HepG2 (cell line): ENCODE measurements around the gene UBTD2. TPM values are rescaled to one million over a fixed set of nuclear protein-coding genes. Genes with fewer than 3 reads are reported as not detected.

Experiments used
- ATAC-seq: fragments of 200-7000 bp; cut with Tn5 transposase; 3 replicates; pipeline ENCODE4 v1.9.1; 2020; ENCODE audit warnings: mild to moderate bottlenecking, moderate library complexity
- BruUV-seq: library from RNA; stranded (reverse); fragments of 400-500 nt; replicated peaks from 2 replicates; lab custom pipeline; 2021; lab: Mats Ljungman, UMichigan
- CTCF ChIA-PET: fragments of 300-600 bp; formaldehyde crosslinking; extraction: SDS; loops from one replicate; lab custom pipeline; 2021; ENCODE audit warnings: low total read pairs, inconsistent platforms, low intra/inter-chr PET ratio; lab: Yijun Ruan, JAX
- POLR2A ChIA-PET: fragments of 350-600 bp; sonication (Branson Sonifier 250); formaldehyde crosslinking; loops from one replicate; lab custom pipeline; 2020; ENCODE audit warnings: antibody characterized with exemption, inconsistent platforms; lab: Yijun Ruan, JAX
- DNase-seq: peaks from one replicate; pipeline ENCODE4 v3.0.0-alpha.2; 2015; ENCODE audit warnings: low spot score
- FAIRE-seq: peaks from 3 replicates; lab custom pipeline; 2011; peaks lifted over from hg19 to GRCh38; lab: Jason Lieb, UNC
- H2AFZ ChIP-seq: one replicate; pipeline ENCODE4 v1.6.1; 2011; ENCODE audit warnings: low read length, inconsistent platforms
- H3K27ac ChIP-seq: fragments of 300-600 bp; 3 replicates; pipeline ENCODE4 v1.8.0; 2011; ENCODE audit warnings: mixed run types, mild to moderate bottlenecking, mixed read lengths, low read length, inconsistent platforms; ENCODE audit not compliant: insufficient read depth; ENCODE audit errors: extremely low read length
- H3K27me3 ChIP-seq, 2 experiments: fragments of 200-600 bp in 1 of 2; 2 replicates in 1 of 2; 3 replicates in 1 of 2; pipeline versions ENCODE4 v1.6.0 to v1.8.0; 2011; ENCODE audit warnings: low read length in 2 of 2, mild to moderate bottlenecking in 2 of 2, moderate library complexity in 2 of 2, inconsistent platforms in 1 of 2; ENCODE audit not compliant: insufficient read depth in 2 of 2, control insufficient read depth in 1 of 2
- H3K36me3 ChIP-seq, 2 experiments: fragments of 200-600 bp in 1 of 2; replicated peaks in 1 of 2; 2 replicates in 1 of 2; 3 replicates in 1 of 2; pipeline versions ENCODE4 v1.5.1 to v1.8.0; 2011; ENCODE audit warnings: low read length in 2 of 2, inconsistent platforms in 1 of 2; ENCODE audit not compliant: insufficient read depth in 2 of 2, control insufficient read depth in 1 of 2
- H3K4me1 ChIP-seq: 2 replicates; pipeline ENCODE4 v1.5.1; 2012; ENCODE audit warnings: low read length, inconsistent platforms; ENCODE audit not compliant: insufficient read depth
- H3K4me2 ChIP-seq: 2 replicates; pipeline ENCODE4 v1.6.0; 2011; ENCODE audit warnings: low read depth, low read length, inconsistent platforms
- H3K4me3 ChIP-seq, 3 experiments: fragments of 200-600 bp in 1 of 3; sonication (generic), shearing (Covaris generic) in 1 of 3; replicated peaks in 1 of 3; 2 replicates each; pipeline ENCODE4 v1.5.1; 2011 to 2016; ENCODE audit warnings: low read length in 3 of 3, inconsistent platforms in 2 of 3, low read depth in 2 of 3, mild to moderate bottlenecking in 2 of 3, control low read depth in 1 of 3, mixed read lengths in 1 of 3; ENCODE audit not compliant: insufficient read depth in 1 of 3
- H3K79me2 ChIP-seq: one replicate; pipeline ENCODE4 v1.6.1; 2011; ENCODE audit warnings: low read length, inconsistent platforms; ENCODE audit not compliant: insufficient read depth
- H3K9ac ChIP-seq: 2 replicates; pipeline ENCODE4 v1.6.0; 2011; ENCODE audit warnings: mild to moderate bottlenecking, low read depth, low read length, inconsistent platforms; ENCODE audit not compliant: insufficient read depth
- H3K9me3 ChIP-seq: 2 replicates; pipeline ENCODE4 v1.5.1; 2012; ENCODE audit warnings: mild to moderate bottlenecking, low read length
- H4K20me1 ChIP-seq: 2 replicates; pipeline ENCODE4 v1.6.0; 2011; ENCODE audit warnings: inconsistent platforms, mild to moderate bottlenecking, low read length, moderate library complexity; ENCODE audit not compliant: insufficient read depth
- MYNN ChIP-seq: sonication (generic); formaldehyde crosslinking; IDR thresholded peaks from 2 replicates; pipeline ENCODE4 v1.4.0; 2020; ENCODE audit warnings: mild to moderate bottlenecking, low read depth, missing genetic modification reagents
- PAXIP1 ChIP-seq: sonication (generic); formaldehyde crosslinking; conservative IDR thresholded peaks from 2 replicates; pipeline ENCODE4 v1.4.0; 2020; ENCODE audit warnings: mild to moderate bottlenecking, missing genetic modification reagents, moderate library complexity
- PPARG ChIP-seq: conservative IDR thresholded peaks from 2 replicates; pipeline ENCODE4 v1.6.1; 2016; ENCODE audit warnings: missing biosample characterization, missing genetic modification reagents
- ZKSCAN1 ChIP-seq: fragments of 150-350 bp; IDR thresholded peaks from 2 replicates; pipeline ENCODE4 v1.6.1; 2014; ENCODE audit warnings: low read length
- ZNF280D ChIP-seq: sonication (generic); formaldehyde crosslinking; IDR thresholded peaks from 2 replicates; pipeline ENCODE4 v1.5.1; 2020; ENCODE audit warnings: mild to moderate bottlenecking, missing genetic modification reagents
- ZNF33B ChIP-seq: sonication (generic); formaldehyde crosslinking; IDR thresholded peaks from 2 replicates; pipeline ENCODE4 v1.5.1; 2020; ENCODE audit warnings: mild to moderate bottlenecking, missing genetic modification reagents
- WGBS: methylation state at CpG from one replicate; pipeline ENCODE4 v1.1.6; 2017; ENCODE audit warnings: low lambda C conversion rate; 5-methylcytosine and 5-hydroxymethylcytosine counted together
- in situ Hi-C: cut with HindIII; loops from 2 replicates; pipeline ENCODE4 v1.10.0; 2017; ENCODE audit warnings: low pct_unique_long_range_greater_than_20kb; ENCODE audit not compliant: extremely low pct_ligation_motif_present
- intact Hi-C: fragments of 100-400 bp; cut with micrococcal nuclease; formaldehyde crosslinking; loops from one replicate; pipeline ENCODE4 v1.10.0; 2022; ENCODE audit not compliant: unreplicated experiment
- polyA plus RNA-seq, 8 experiments: library from polyadenylated mRNA; depleted of rRNA in 3 of 8; stranded (reverse) in 7 of 8; unstranded in 1 of 8; fragments of >200 nt; fragmentation: Illumina TruSeq in 4 of 8; extraction: Trizol in 4 of 8; gene quantifications; 2 replicates each; pipeline versions ENCODE4 v1.2.1 to v1.2.3, GENCODE V29; 2011 to 2016; ENCODE audit warnings: low read depth in 4 of 8, missing spikeins in 1 of 8, mixed read lengths in 1 of 8; ENCODE audit not compliant: insufficient read depth in 1 of 8
- total RNA-seq, 5 experiments: library from RNA; depleted of rRNA; stranded (reverse); fragments of >200 nt; fragmentation: Illumina TruSeq; extraction: Trizol; gene quantifications; 2 replicates each; pipeline ENCODE4 v1.2.3, GENCODE V29; 2016; ENCODE audit warnings: low read depth in 1 of 5

The UBTD2 gene
- total and polyA plus RNA-seq, 2 of the 13 experiments (the other 11 are each of a cell fraction or from before 2014, with no cell fraction given): 15.2 to 24.1 TPM

- ATAC-seq: no peak
- H3K9me3 ChIP-seq: peaks cover 13% of the 10 kb centered on the region
- 55% methylated on average over 2 of the region's 2 CpGs for WGBS
- H3K4me1 ChIP-seq: peaks cover 26% of the 10 kb centered on the region
- no peak for FAIRE-seq
- H3K9ac ChIP-seq: no peak overlapping the region
- TF ChIP-seq MYNN (no peak), ZKSCAN1 (no peak), ZNF33B (CRISPR knock-in tag) (no peak), PAXIP1 (CRISPR knock-in tag) (no peak), ZNF280D (CRISPR knock-in tag) (peak; percentile 92; the same call in 1 of the 2 replicates), PPARG (CRISPR knock-in tag) (no peak)
- DNase-seq: no peak
- H3K36me3 ChIP-seq: no peaks in the 10 kb centered on the region
- in situ Hi-C loops (no loop called here), intact Hi-C loops (no loop called here)
- ChIA-PET POLR2A (no interaction called here), CTCF (no interaction called here)
- no peaks in the 10 kb centered on the region; a peak in 1 of 5 replicates for H3K27me3 ChIP-seq
- no peak overlapping the region for H3K4me3 ChIP-seq
- no peaks in the 10 kb centered on the region for H3K79me2 ChIP-seq
- H3K27ac ChIP-seq: no peak overlapping the region
- no TSS peak for BruUV-seq
- no peak overlapping the region for H2AFZ ChIP-seq
- no peaks in the 10 kb centered on the region for H4K20me1 ChIP-seq
- H3K4me2 ChIP-seq: no peak overlapping the region
These were observed 21.8 kb upstream of the UBTD2 start for GRCh38 chr5:172305380-172305779.
